ENCODE data around the gene CDC42BPG.

DNA sequence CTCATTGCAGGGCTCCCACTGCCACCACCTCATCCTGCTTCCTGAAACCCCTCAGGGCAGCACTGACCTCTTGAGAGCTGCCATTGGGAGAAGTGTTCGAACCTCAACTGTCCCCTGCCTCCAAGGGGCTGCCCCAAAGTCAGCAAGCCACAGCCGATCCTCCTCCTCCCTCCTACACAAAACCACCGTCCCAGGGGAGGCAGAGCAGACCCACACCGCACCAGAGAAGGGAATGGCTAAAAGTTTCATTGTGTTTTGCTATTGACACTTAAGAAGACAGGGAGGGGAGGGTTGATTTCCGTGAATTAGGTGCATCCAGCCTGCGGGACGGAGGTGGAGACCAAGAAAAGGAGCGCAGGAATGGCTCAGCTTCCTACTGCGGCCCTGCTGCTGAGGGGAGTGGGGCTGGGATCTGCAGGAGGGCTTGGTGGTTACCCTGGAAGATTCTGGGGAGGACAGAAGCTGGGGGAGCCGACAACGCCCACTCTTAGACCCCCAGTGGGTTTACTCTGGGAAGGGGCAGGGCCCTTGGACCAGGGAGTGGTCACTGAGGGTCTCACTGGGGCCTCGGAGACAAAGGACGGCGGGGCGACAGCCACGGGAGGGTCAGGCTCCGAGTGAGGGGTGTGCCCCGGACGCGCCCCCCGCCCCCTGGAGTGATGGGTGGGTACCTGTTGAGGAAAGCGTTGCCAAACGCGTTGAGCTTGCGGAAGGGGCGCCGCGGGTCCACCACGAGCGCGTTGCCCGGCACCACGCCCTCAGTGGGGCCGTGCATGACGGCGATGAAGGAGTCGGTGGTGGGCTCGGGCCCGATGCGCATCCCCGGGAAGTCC lies 33.2 kb upstream of the CDC42BPG start:
- TF ChIP-seq, protein P1, sequence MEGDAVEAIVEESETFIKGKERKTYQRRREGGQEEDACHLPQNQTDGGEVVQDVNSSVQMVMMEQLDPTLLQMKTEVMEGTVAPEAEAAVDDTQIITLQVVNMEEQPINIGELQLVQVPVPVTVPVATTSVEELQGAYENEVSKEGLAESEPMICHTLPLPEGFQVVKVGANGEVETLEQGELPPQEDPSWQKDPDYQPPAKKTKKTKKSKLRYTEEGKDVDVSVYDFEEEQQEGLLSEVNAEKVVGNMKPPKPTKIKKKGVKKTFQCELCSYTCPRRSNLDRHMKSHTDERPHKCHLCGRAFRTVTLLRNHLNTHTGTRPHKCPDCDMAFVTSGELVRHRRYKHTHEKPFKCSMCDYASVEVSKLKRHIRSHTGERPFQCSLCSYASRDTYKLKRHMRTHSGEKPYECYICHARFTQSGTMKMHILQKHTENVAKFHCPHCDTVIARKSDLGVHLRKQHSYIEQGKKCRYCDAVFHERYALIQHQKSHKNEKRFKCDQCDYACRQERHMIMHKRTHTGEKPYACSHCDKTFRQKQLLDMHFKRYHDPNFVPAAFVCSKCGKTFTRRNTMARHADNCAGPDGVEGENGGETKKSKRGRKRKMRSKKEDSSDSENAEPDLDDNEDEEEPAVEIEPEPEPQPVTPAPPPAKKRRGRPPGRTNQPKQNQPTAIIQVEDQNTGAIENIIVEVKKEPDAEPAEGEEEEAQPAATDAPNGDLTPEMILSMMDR (conservative IDR thresholded peaks at IDR 0.05 in 1 of 2, IDR thresholded peaks at IDR 0.05 in 1 of 2; ENCODE audit: extremely low read depth in 1 of 2, insufficient read depth in 1 of 2, low read depth in 1 of 2, low read length in 2 of 2): no peak
- TF ChIP-seq EZH2 (IDR thresholded peaks at IDR 0.05; ENCODE audit: borderline replicate concordance, low read length): no peak
